SIG-M5 treated with dmso at 0.1 percent for 504 hours (cell line): ENCODE measurements around the gene ING2.
"Not testable (repeated sequence)": the region's sequence is repeated elsewhere in the genome, so short reads cannot be mapped to it uniquely, and the experiment has no call there.

Source experiments
- DNase-seq: peaks from one replicate; lab custom pipeline; 2025; ENCODE audit not compliant: unreplicated experiment; lab: John Stamatoyannopoulos, UW

The ING2 gene

DNA sequence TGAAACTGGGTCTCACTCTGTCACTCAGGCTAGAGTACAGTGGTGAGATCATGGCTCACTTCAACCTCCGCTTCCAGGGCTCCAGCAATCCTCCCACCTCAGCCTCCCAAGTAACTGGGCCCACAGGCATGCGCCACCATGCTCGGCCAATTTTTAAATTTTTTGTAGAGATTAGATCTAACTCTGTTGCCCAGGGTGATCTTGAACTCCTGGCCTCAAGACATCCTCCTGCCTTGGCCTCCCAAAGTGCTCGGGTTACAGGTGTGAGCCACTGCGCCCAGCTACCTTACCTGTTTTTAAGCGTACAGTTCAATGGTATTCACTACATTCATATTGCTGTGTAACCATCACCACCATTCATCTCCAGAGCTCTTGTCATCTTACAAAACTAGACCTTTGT, 41.5 kb downstream of the ING2 start:
- no peak for DNase-seq

GRCh38 chr4:183548306-183548705, 43.4 kb downstream of the ING2 start:
- DNase-seq = no peak

GRCh38 chr4:183550345-183551093, 45.7 kb downstream of the ING2 start:
- DNase-seq = no peak

GRCh38 chr4:183552274-183553146, 47.7 kb downstream of the ING2 start:
- DNase-seq = no peak

DNA sequence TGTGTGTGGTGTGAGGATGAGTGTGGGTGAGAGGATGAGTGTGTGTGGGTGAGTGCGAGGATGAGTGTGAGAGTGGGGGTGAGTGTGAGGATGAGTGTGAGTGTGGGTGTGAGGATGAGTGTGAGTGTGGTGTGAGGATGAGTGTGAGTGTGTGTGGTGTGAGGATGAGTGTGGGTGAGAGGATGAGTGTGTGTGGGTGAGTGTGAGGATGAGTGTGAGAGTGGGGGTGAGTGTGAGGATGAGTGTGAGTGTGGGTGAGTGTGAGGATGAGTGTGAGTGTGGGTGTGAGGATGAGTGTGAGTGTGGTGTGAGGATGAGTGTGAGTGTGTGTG, 48.3 kb downstream of the ING2 start:
- not testable (repeated sequence) for DNase-seq

DNA sequence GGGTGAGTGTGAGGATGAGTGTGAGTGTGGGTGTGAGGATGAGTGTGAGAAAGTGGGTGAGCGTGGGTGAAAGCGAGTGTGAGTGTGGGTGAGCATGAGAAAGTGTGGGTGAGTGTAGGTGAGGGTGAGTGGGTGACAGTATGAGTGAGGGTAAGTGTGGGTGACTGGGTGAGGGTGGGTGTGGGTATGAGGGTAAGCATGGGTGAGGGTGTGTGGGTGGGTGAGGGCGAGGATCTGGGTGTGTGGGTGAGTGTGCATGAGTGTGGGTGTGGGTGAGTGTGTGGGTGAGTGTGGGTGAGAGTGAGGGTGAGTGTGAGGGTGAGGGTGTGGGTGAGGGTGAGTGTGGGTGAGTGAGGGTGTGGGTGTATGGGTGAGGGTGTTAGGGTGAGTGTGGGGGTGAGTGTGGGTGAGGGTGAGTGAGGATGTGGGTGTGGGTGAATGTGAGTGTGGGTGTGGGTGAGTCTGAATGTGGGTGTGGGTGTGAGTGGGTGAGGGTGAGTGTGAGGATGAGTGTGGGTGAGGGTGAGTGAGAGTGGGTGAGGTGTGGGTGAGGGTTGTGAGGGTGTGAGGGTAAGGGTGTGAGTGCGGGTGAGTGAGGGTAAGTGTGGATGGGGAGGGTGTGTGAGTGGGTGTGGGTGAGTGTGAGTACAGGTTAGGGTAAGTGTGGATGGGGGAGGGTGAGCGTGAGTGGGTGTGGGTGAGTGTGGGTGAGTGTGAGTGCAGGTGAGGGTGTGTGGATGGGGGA, 48.9 kb downstream of the ING2 start:
- no peak for DNase-seq

GRCh38 chr4:183554346-183554686, 49.5 kb downstream of the ING2 start:
- DNase-seq = no peak

GRCh38 chr4:183554878-183555585, 50.2 kb downstream of the ING2 start:
- DNase-seq = peak; percentile 4

GRCh38 chr4:183556947-183557346, 52.1 kb downstream of the ING2 start:
- DNase-seq = no peak

- no peak for DNase-seq
Measured at GRCh38 chr4:183557611-183558010, 52.8 kb downstream of the ING2 start.

DNA sequence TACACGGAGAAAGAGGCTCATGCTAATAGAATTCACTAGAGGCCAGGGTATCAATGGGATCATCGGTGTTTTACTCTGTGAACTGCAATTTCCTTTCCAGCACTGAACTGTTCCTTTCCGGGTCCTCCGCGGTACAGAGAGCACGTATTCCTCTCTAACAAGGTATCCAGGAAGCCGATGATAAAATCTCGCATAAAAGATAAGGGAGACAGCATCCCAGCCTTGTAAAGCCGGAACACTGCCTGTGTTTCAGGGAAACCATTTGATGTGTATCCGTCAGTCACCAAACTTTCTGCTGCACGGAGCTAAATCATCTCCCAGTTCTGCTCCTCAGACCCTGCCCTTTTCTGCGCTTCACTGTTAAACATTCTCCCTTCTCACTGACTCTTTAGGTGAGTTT, 54.0 kb downstream of the ING2 start:
- no peak for DNase-seq

GRCh38 chr4:183561905-183562304, 57.0 kb downstream of the ING2 start:
- DNase-seq = no peak
